NCI-H1417 (cell line): Measurements from ENCODE around the gene ACTC1.
A peak's percentile ranks its signal among the peaks of the same experiment; 100 is the strongest.

Experiments used
- DNase-seq, 3 experiments: peaks; one replicate each; lab custom pipeline; 2025; lab: John Stamatoyannopoulos, UW

ACTC1 gene

DNA sequence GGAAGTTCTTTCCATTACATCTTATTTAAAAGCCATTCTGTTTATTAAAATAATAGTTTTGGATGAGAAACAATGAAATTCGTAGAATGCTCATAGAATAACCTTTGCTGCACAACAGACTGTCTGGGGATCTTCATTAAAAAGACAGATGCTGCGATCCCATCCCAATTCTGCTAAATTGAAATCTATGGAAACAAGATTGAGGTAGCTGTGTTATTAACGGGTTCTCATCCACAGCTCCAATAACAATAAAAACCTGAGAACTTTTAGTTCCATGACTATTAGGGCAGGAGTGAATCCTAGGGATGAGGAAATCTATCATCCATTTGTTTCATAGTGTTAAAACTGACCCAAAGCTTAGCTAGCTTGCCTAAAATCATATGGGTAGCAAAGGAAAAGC, 38.1 kb downstream of the ACTC1 start:
- no peak for DNase-seq

- DNase-seq: peak in 1 of 3 experiments; percentile 19
Observed at GRCh38 chr15:34755419-34755773, 40.0 kb downstream of the ACTC1 start.

GRCh38 chr15:34754674-34755418, 40.5 kb downstream of the ACTC1 start, which contains the start of gene GJD2:
GJD2 (minus strand) TSS chr15:34754998; CDS start chr15:34754488, 510 bp downstream.
- peak; percentile 15 to 87 (median 87) for DNase-seq

GRCh38 chr15:34754171-34754601, 41.2 kb downstream of the ACTC1 start:
- peak in 2 of 3 experiments; percentile 75 to 82 for DNase-seq

DNA sequence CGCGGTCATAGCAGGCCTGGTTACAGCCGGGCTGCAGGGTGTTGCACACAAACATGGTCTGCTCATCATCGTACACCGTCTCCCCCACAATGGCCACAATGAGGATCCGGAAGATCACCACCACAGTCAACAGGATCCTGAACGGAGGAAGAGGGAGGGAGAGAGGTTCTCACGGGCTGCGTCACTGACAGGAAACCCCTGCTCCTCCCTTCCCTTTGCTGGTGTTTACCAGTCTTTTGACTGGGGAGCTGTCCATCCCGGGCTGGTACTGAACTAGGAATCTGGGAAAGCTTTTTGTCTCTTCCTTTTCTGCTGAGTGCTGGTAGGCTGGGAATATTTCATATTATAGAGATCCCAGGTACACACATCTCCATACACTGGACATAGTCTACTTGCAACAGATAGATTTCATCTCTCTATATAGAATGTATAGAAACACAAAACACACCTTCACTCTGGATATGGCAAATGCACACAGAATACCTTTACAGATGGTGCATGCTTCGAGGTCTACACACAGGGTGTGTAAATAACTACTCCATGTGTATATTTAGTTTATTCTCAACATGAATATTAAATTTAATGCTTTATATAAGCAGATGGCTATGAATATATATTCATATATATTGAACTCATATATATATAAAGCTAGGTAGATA, 42.0 kb downstream of the ACTC1 start:
- no peak for DNase-seq

DNA sequence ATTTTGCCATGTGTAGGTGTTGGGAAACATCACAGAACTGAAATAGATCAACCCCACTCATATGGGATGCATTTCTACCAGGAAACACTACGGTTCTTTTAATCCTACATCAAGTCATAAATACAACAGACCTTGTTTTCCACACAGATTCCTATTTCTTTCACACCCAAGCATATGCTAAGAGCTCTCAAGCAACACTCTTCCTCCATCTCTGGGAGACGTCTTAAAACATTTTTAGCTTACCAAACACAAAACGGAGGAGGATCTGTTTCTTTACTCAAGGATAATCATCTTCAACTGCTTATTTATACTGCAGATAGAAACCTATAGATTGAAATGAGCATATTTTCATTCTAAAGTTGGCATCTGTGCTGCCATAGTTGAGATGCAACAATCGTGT, 45.7 kb downstream of the ACTC1 start:
- no peak for DNase-seq
